ENCODE results near the gene ZMYND10. TPM values are rescaled to one million over a fixed set of nuclear protein-coding genes. Genes with fewer than 3 reads are reported as not detected.

Gene ZMYND10
- total and polyA plus RNA-seq, 9 of the 15 experiments (the other 6 are each of a cell fraction or from before 2014, with no cell fraction given), result 0.20 to 2.8 (median 0.70) TPM

DNA sequence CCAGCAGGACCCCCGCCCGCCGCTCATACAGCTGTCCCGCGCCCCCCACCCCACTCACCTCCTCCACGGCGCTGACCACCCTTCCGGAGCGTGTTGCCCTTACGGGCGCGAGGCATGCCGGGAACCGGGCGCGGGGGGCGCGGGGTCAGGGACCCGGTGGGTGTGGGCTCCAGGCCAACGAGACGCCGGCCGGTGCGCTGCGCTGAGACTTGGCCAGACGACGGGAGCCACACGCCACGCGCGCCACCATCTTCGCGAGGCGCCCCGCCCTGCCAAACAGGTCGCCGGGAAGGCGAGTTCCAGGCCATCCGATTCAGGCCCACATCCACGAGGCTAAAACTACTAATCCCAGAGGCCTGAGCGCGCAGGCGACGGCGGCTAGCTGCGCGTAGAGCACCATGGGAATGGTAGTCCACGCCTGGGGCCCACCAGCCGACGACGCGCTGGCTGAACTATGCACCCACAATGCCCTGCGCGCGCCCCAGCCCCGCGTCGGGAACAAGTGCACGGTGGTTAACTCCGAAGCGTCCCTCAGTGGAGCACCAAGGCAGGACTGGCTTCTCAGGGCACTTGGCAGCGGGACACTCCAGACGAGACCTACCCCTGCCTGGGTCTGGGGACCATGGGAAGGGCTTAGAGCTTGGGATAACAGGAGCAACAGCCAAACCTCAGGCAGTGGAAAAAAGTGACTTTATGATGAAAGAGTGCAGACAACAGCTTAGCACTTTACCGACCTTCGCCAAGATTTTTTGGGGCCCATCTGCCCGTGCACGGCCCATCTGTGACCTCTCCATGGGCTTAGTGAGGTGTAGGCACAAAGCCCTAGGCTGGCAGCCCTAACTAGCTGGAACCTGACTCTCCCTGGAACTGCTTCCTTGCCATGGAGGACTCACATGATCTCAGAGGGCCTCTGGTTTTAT is 53.1 kb downstream of the ZMYND10 start, which contains the start of gene IFRD2 (continued):
- TF ChIP-seq ATF4 (CRISPR knock-in tag; IDR thresholded peaks at IDR 0.05), result peak; percentile 72
- TF ChIP-seq POLR2A (conservative IDR thresholded peaks at IDR 0.05), result peak; percentile 54
- no peak for TF ChIP-seq ARNT (IDR thresholded peaks at IDR 0.05)
- TF ChIP-seq ZBTB11 (CRISPR knock-in tag; IDR thresholded peaks at IDR 0.05), result peak in 1 of 3 experiments; percentile 89; a peak in 2 of 6 replicates
- TF ChIP-seq, protein P1, sequence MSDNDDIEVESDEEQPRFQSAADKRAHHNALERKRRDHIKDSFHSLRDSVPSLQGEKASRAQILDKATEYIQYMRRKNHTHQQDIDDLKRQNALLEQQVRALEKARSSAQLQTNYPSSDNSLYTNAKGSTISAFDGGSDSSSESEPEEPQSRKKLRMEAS (CRISPR knock-in tag; IDR thresholded peaks at IDR 0.05), result peak; percentile 95
- no peak for TF ChIP-seq ZKSCAN3 (CRISPR knock-in tag; IDR thresholded peaks at IDR 0.05)
- TF ChIP-seq ID3 (CRISPR knock-in tag; IDR thresholded peaks at IDR 0.05), result no peak
- TF ChIP-seq ID3 (tag; IDR thresholded peaks at IDR 0.05), result peak; percentile 91
- TF ChIP-seq GTF2E2 (tag; IDR thresholded peaks at IDR 0.05), result no peak
- peak; percentile 99 for TF ChIP-seq ZNF644 (tag; IDR thresholded peaks at IDR 0.05; ENCODE audit: low read depth)
- peak; percentile 81 for TF ChIP-seq SIN3B (IDR thresholded peaks at IDR 0.05; ENCODE audit: low read depth)
- TF ChIP-seq ZNF253 (CRISPR knock-in tag; conservative IDR thresholded peaks at IDR 0.05), result no peak
- no peak for TF ChIP-seq ELF1 (tag; IDR thresholded peaks at IDR 0.05)
- TF ChIP-seq DEAF1 (CRISPR knock-in tag; IDR thresholded peaks at IDR 0.05), result no peak
- TF ChIP-seq CREM (IDR thresholded peaks at IDR 0.05; ENCODE audit: low read depth), result peak; percentile 99
- no peak for TF ChIP-seq ZNF561 (CRISPR knock-in tag; conservative IDR thresholded peaks at IDR 0.05)
- TF ChIP-seq SMAD3 (CRISPR knock-in tag; conservative IDR thresholded peaks at IDR 0.05), result peak; percentile 96
- TF ChIP-seq ILK (tag; IDR thresholded peaks at IDR 0.05; ENCODE audit: borderline replicate concordance, low read depth), result no peak
- no peak for TF ChIP-seq ETV6 (IDR thresholded peaks at IDR 0.05; ENCODE audit: borderline replicate concordance in 1 of 2, low read depth in 2 of 2, low read length in 1 of 2)
- TF ChIP-seq ETV6 (CRISPR knock-in tag; IDR thresholded peaks at IDR 0.05; ENCODE audit: borderline replicate concordance), result no peak
- TF ChIP-seq PTRF (tag; IDR thresholded peaks at IDR 0.05), result no peak

All from K562 (cell line).